Left lobe of liver (tissue), 2 donors: ENCODE results near the gene TUBB2B. TPM values are rescaled to one million over a fixed set of nuclear protein-coding genes. Genes with fewer than 3 reads are reported as not detected.
"Not testable (repeated sequence)": the region's sequence is repeated elsewhere in the genome, so short reads cannot be mapped to it uniquely, and the experiment has no call there.

Source experiments
- ATAC-seq: fragments of 200-7000 bp; cut with Tn5 transposase; one replicate; pipeline ENCODE4 v1.9.1; 2020; ENCODE audit warnings: mild to moderate bottlenecking, moderate library complexity
- DNase-seq: peaks from one replicate; pipeline ENCODE4 v3.0.0-alpha.2; 2020; ENCODE audit warnings: low spot score
- total RNA-seq: library from RNA; stranded (reverse); gene quantifications from one replicate; pipeline ENCODE4 v1.2.1, GENCODE V29; 2021
- donor health status: DM: no; HTN: no; CAD: no; lungs with moderate emphysema.
- donor health status: DM: no; HTN: yes; CAD: no.

TUBB2B gene
- total RNA-seq, 1 donor from 2014 or later: 2.1 TPM

GRCh38 chr6:3258720-3259490 is 31.5 kb upstream of the TUBB2B start, which contains the start of gene PSMG4:
TSS of gene PSMG4 (plus strand) at chr6:3258947. CDS start at chr6:3259023, 76 bp downstream.
- DNase-seq: peak; percentile 97
- peak; percentile 95 for ATAC-seq

DNA sequence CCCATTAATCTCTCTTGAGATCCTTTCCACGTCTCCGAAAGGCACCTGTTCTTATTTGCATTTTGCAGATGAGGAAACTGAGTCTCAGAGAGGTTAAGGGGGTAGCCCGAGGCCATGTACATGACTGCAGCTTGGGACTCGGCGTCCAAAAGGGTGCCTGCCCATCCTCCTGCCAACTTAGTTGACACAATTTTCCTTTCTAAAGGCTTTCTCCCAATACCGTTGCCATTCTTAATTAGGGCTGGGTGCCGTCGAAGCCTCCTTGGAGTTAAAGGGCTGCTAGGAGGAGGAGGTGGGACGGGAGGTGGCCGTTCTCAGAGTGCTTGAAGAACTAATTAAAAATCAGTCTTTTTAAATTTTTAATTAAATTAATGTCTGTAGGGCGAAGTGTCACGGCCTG is 30.7 kb upstream of the TUBB2B start:
- DNase-seq (no peak), ATAC-seq (no peak)

GRCh38 chr6:3253597-3253961 is 26.1 kb upstream of the TUBB2B start:
- no peak for ATAC-seq
- DNase-seq: no peak

DNA sequence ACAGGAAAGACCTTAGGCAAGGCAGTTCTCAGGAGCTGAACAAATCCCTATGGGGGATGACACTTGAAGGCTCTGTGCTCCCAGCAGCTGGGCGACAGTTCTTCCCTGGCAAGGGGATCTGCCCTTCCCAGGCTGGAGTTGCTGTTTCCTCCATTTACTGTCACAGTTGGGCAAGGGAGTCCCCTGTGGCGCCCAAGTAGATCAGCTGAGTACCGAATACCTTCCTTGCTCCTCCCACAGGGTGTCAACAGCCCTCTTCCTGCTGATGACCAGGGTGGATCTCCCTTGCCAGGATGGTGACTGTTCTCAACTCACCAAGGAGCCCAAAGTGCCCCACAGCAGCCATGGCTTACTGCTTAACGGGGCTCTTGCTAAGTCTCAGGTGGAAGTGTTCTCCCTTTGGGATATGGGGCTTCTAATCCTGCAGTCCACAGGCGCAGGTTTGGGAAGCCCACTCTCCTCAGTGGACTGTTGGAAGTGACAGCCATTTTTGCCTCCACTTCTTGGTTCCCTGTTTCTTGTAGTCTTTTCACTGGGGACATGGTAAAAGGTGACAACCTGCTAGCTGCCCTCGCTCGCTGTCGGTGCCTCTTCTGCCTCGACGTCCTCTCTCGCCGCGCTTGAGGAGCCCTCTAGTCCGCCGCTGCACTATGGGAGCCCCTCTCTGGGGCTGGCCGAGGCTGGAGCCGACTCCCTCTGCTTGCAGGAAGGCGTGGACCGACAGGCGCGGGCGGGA is 25.6 kb upstream of the TUBB2B start:
- no peak for ATAC-seq
- DNase-seq: no peak

DNA sequence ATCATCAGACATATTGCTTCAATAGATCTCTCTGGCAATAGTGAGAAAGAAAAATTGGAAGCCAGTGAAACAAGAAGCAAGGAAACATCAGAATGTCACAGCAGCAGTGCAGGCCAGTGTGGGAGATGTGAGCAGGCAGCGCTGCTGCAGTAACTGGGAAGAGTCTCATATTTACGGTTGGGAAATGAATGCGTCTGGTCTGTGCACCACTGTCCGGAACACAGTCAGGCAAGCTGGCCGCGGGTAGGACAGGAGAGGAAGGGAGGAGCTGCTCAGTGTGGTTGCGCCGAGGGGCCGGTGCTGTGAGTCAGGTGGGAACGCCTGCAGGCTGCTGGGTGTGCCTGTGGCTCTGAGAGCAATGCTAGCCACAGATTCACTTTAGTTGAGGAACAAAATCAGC is 24.9 kb upstream of the TUBB2B start:
- no peak for ATAC-seq

GRCh38 chr6:3251462-3252314 is 24.2 kb upstream of the TUBB2B start:
- DNase-seq: peak; percentile 83

More for the DNA sequence above, 24.9 kb upstream of the TUBB2B start:
- no peak for DNase-seq

DNA sequence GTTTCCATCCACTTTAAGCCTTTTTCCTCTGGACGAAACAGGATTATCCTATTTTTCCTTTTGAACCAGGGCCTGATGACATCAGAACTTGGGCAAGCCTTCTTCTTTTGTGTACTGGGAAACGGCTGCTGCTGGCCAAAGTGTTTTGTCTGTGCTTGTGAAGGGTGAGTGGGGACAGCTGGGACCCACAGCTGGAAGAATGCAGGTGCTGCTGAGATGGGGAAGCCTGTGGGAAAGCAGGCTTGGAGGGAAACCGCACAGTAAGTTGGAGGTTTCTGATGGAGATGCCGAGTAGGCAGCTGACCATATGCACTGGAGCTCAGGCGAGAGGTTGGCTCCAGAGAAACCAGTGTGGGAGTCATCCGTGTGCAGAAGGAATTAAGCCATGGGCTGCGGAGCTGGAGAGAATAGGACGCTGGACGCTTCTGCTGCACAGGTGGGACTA is 22.8 kb upstream of the TUBB2B start:
- DNase-seq (no peak), ATAC-seq (no peak)

More at GRCh38 chr6:3251462-3252314, 24.2 kb upstream of the TUBB2B start:
- peak; percentile 98 for ATAC-seq

GRCh38 chr6:3249821-3250220 is 22.4 kb upstream of the TUBB2B start:
- ATAC-seq (no peak), DNase-seq (no peak)

- no peak for DNase-seq
- ATAC-seq: no peak
Measured at GRCh38 chr6:3247255-3248146, 20.0 kb upstream of the TUBB2B start.

GRCh38 chr6:3245216-3245615 is 17.8 kb upstream of the TUBB2B start:
- DNase-seq (peak; percentile 80), ATAC-seq (peak; percentile 91)

DNA sequence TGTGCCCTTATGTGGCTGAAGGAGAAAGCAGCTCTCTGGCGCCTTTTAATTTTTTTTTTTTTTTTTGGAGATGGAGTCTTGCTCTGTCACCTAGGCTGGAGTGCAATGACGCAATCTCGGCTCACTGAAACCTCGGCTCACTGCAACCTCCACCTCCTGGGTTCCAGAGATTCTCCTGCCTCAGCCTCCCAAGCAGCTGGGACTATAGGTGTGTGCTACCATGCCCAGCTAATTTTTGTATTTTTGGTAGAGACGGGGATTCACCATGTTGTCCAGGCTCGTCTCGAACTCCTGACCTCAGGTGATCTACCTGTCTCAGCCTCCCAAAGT is 17.3 kb upstream of the TUBB2B start:
- DNase-seq, ATAC-seq: not testable (repeated sequence)

DNA sequence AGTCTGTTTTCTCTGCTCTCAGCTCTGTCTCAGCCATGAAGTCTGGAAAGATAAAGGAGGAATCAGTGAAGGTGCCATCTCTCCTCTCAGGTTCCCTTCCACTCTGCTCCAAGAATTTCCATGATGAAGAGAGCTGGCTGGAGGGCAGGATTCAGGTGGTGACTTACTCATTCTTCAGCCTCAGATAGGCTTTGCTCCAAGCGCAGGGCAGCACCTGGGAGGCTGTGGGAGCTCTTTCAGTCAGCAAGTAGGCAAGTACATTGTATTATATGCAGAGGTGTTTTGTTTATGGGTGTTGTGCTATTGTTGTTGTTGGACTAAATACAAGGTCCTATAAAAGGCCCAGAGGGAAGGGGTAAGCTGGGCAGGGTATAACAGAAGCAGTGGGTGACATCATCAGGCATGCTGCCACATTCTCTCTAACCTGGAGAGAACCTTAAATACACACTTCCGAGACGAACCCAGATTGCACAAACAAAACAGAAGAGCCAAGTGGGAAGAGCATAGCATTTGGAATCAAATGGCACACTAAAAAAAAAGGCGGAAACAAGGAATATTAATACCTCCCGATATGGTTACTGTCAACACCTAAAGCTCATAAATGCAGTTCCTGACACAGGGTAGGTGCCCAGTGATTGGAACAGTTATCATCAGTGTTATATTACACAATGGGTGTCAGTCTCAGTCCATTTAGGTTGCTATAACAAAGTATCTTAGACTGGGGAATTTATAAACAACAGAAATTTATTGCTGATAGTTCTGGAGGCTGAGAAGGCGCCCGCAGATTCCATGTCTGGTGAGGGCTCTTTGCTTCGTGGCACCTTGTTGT is 16.8 kb upstream of the TUBB2B start:
- DNase-seq (no peak), ATAC-seq (peak; percentile 58)

- ATAC-seq (no peak), DNase-seq (no peak)
Measured at GRCh38 chr6:3242768-3243167, 15.3 kb upstream of the TUBB2B start.

DNA sequence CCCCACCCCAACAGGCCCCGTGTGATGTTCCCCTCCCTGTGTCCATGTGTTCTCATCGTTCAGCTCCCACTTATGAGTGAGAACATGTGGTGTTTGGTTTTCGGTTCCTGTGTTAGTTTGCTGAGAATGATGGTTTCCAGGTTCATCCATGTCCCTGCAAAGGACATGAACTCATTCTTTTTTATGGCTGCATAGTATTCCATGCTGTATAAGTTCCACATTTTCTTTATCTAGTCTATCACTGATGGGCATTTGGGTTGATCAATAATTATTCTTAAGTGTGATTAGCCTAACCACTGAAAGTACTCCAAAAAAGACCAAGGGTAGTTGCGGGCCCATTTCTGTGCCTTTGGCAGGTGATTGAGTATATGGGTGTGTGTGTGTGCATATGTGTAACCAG is 14.3 kb upstream of the TUBB2B start:
- ATAC-seq, DNase-seq: not testable (repeated sequence)

- ATAC-seq (no peak), DNase-seq (no peak)
Measured at GRCh38 chr6:3240595-3240994, 13.1 kb upstream of the TUBB2B start.

- DNase-seq: no peak
- peak; percentile 70 for ATAC-seq
Measured at GRCh38 chr6:3239110-3239830, 11.8 kb upstream of the TUBB2B start.

DNA sequence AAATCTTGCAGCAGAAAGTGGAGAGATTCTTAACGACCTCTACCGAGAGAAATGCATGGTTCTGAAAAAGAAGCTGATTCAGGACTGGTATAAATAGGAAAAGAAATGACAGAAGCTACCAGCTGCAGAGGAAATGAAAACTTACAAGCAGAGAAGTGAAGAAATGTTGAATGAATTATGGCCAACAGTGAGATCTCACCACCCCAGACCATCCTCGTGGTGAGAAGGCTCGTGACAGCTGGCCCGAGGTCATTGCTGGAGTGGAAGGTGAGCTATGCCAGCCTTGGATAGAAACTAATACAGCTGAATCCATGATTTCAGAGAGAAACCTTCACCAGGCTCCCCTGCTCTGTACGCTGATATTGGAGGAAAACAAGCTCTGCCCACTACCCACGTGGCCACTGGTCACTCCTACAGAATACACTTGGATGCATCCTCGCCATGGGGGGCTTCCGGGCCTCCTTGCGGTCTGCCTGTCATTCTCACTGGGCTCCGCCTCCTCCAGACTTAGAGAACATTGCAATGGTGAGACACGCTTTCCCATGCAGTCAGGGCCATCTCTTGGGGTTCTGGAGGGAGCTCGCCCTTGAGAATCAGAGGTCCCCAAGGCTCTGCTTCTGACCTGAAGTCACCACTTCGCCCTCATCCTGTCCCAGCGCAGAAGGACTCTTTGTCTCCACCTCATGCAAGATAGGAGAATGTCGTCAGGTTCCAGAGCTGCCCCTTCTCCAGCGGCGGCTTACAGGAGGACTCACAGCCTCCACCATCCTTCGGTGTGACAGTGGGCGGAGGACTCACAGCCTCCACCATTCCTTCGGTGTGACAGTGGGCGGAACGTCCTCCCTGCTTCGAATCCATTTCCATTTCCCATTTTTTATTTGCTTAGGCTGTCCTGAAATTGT is 10.6 kb upstream of the TUBB2B start:
- no peak for DNase-seq
- ATAC-seq: no peak

GRCh38 chr6:3236005-3236404 is 8.6 kb upstream of the TUBB2B start:
- no peak for ATAC-seq
- DNase-seq: no peak
